Panc1 (cell line): ENCODE measurements around the gene NKAIN2. TPM values are rescaled to one million over a fixed set of nuclear protein-coding genes. Genes with fewer than 3 reads are reported as not detected.
A peak's percentile ranks its signal among the peaks of the same experiment; 100 is the strongest.
"Not testable (repeated sequence)": the region's sequence is repeated elsewhere in the genome, so short reads cannot be mapped to it uniquely, and the experiment has no call there.

Experiments used
- ATAC-seq: fragments of 200-7000 bp; cut with Tn5 transposase; 2 replicates; pipeline ENCODE4 v1.9.1; 2020; ENCODE audit warnings: mild to moderate bottlenecking, moderate library complexity
- BruUV-seq: library from RNA; stranded (reverse); fragments of 400-500 nt; replicated peaks from 2 replicates; lab custom pipeline; 2021; lab: Mats Ljungman, UMichigan
- CTCF ChIA-PET: fragments of 300-600 bp; sonication (Branson Sonifier 250); formaldehyde crosslinking; loops from one replicate; lab custom pipeline; 2022; ENCODE audit warnings: antibody characterized with exemption; lab: Charles Lee
- POLR2A ChIA-PET: fragments of 300-600 bp; sonication (Branson Sonifier 250); formaldehyde crosslinking; loops from one replicate; lab custom pipeline; 2022; ENCODE audit warnings: antibody characterized with exemption; lab: Charles Lee
- DNase-seq: peaks from one replicate; pipeline ENCODE4 v3.0.0-alpha.2; 2010; ENCODE audit warnings: low read depth, low spot score
- H3K27ac ChIP-seq: 2 replicates; pipeline ENCODE4 v1.5.1; 2011; ENCODE audit warnings: mild to moderate bottlenecking, low read length, inconsistent platforms
- H3K27me3 ChIP-seq: fragments of 200-500 bp; sonication (Bioruptor generic); 2 replicates; pipeline ENCODE4 v1.6.0; 2014; ENCODE audit warnings: low read length, inconsistent platforms; ENCODE audit not compliant: control insufficient read depth, insufficient read depth
- H3K36me3 ChIP-seq: fragments of 200-500 bp; sonication (Bioruptor generic); 2 replicates; pipeline ENCODE4 v1.5.1; 2014; ENCODE audit warnings: inconsistent platforms, mild to moderate bottlenecking, low read length, moderate library complexity; ENCODE audit not compliant: control insufficient read depth, insufficient read depth
- H3K4me1 ChIP-seq: 2 replicates; pipeline ENCODE4 v1.5.1; 2011; ENCODE audit warnings: inconsistent platforms, mild to moderate bottlenecking, low read length, moderate library complexity; ENCODE audit not compliant: control insufficient read depth, insufficient read depth
- H3K4me3 ChIP-seq, 2 experiments: 2 replicates each; pipeline ENCODE4 v1.5.1; 2011 to 2012; ENCODE audit warnings: low read depth in 2 of 2, low read length in 2 of 2, mild to moderate bottlenecking in 2 of 2, inconsistent platforms in 1 of 2, moderate library complexity in 1 of 2
- H3K9me3 ChIP-seq: fragments of 200-500 bp; sonication (Bioruptor generic); 2 replicates; pipeline ENCODE4 v1.5.1; 2014; ENCODE audit warnings: low read depth, mild to moderate bottlenecking, inconsistent platforms, low read length, moderate library complexity; ENCODE audit not compliant: control insufficient read depth, insufficient read depth
- POLR2AphosphoS5 ChIP-seq: IDR thresholded peaks from 2 replicates; pipeline ENCODE4 v1.6.1; 2012; ENCODE audit warnings: mild to moderate bottlenecking, low read depth, low read length, moderate library complexity
- SIN3A ChIP-seq: IDR thresholded peaks from 2 replicates; pipeline ENCODE4 v1.6.1; 2012; ENCODE audit warnings: low read depth, mild to moderate bottlenecking, low read length, moderate library complexity, borderline replicate concordance; ENCODE audit not compliant: insufficient read depth
- TCF7L2 ChIP-seq: IDR thresholded peaks from 2 replicates; pipeline ENCODE4 v1.6.1; 2011; ENCODE audit warnings: mild to moderate bottlenecking, low read depth, low read length, inconsistent platforms
- in situ Hi-C: cut with HindIII; loops from 2 replicates; pipeline ENCODE4 v1.10.0; 2016; ENCODE audit warnings: low sequenced_read_pairs, low pct_unique_long_range_greater_than_20kb
- intact Hi-C: fragments of 100-400 bp; cut with micrococcal nuclease; formaldehyde crosslinking; loops from one replicate; pipeline ENCODE4 v1.10.0; 2022; ENCODE audit not compliant: unreplicated experiment
- total RNA-seq: library from RNA; stranded (reverse); gene quantifications from one replicate; pipeline ENCODE4 v1.2.1, GENCODE V29; 2021; ENCODE audit not compliant: unreplicated experiment
- TF ChIP-seq, protein P1 (sequence below), 2 experiments: IDR thresholded peaks; 2 replicates each; pipeline ENCODE4 v1.6.1; 2011 to 2012; ENCODE audit warnings: low read depth in 2 of 2, control low read depth in 1 of 2, low read length in 1 of 2, mild to moderate bottlenecking in 1 of 2, moderate library complexity in 1 of 2; ENCODE audit not compliant: insufficient read depth in 1 of 2
- TF ChIP-seq, protein P2 (sequence below): fragments of 450-650 bp; IDR thresholded peaks from 2 replicates; pipeline ENCODE4 v1.5.1; 2017; ENCODE audit warnings: mild to moderate bottlenecking

The NKAIN2 gene
- total RNA-seq, 1 experiment from 2014 or later: 2.6 TPM

DNA sequence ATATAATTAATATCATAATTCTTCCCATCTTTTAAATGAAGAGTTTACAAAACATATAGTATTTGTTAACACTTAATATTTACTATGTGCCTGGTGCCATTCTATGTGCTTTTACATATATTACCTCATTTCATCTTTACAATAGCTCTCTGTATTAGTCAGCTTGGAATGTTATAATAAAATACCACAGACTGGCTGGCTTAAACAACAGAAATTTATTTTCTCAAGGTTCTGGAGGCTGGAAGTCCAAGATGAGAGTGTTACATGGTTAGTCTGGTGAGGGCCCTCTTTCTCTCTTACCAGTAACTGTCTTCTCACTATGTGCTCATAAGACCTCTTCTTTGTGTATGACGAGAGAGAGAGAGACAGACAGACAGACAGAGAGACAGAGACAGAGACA, 110.2 kb downstream of the NKAIN2 start:
- TF ChIP-seq, protein P1, sequence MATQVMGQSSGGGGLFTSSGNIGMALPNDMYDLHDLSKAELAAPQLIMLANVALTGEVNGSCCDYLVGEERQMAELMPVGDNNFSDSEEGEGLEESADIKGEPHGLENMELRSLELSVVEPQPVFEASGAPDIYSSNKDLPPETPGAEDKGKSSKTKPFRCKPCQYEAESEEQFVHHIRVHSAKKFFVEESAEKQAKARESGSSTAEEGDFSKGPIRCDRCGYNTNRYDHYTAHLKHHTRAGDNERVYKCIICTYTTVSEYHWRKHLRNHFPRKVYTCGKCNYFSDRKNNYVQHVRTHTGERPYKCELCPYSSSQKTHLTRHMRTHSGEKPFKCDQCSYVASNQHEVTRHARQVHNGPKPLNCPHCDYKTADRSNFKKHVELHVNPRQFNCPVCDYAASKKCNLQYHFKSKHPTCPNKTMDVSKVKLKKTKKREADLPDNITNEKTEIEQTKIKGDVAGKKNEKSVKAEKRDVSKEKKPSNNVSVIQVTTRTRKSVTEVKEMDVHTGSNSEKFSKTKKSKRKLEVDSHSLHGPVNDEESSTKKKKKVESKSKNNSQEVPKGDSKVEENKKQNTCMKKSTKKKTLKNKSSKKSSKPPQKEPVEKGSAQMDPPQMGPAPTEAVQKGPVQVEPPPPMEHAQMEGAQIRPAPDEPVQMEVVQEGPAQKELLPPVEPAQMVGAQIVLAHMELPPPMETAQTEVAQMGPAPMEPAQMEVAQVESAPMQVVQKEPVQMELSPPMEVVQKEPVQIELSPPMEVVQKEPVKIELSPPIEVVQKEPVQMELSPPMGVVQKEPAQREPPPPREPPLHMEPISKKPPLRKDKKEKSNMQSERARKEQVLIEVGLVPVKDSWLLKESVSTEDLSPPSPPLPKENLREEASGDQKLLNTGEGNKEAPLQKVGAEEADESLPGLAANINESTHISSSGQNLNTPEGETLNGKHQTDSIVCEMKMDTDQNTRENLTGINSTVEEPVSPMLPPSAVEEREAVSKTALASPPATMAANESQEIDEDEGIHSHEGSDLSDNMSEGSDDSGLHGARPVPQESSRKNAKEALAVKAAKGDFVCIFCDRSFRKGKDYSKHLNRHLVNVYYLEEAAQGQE (IDR thresholded peaks at IDR 0.05; ENCODE audit: insufficient read depth in 1 of 2, low read depth in 2 of 2, low read length in 1 of 2): no peak
- Histone ChIP-seq H3K27ac (0 out of 2 replicates have a peak overlapping the region, but pooled peaks have one; percentile 10), H3K9me3 (no peaks in the 10 kb centered on the region), H3K36me3 (no peaks in the 10 kb centered on the region), H3K27me3 (no peaks in the 10 kb centered on the region), H3K4me3 (no peak overlapping the region), H3K4me1 (no peaks in the 10 kb centered on the region)
- no peak; the same call in 1 of the 2 replicates for ATAC-seq
- intact Hi-C loops (no loop called here), in situ Hi-C loops (no loop called here)
- ChIA-PET POLR2A (no interaction called here), CTCF (interaction anchor here (0.5 kb wide), 1 partner anchor 75 kb away, joined by 11 read pairs; no protein-coding TSS in a partner anchor)
- no peak for DNase-seq
- BruUV-seq: no TSS peak

DNA sequence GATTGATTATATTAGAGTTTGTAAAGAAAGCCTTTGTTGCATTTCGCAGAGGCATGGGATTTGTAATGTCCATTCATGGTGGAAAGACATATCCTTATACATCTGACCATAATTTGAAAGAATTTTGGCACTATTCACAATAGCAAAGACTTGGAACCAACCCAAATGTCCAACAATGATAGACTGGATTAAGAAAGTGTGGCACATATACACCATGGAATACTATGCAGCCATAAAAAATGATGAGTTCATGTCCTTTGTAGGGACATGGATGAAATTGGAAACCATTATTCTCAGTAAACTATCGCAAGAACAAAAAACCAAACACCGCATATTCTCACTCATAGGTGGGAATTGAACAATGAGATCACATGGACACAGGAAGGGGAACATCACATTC, 119.7 kb downstream of the NKAIN2 start:
- H3K4me1 ChIP-seq, in situ Hi-C loops, intact Hi-C loops, H3K36me3 ChIP-seq, H3K9me3 ChIP-seq, H3K4me3 ChIP-seq, BruUV-seq, H3K27me3 ChIP-seq, H3K27ac ChIP-seq, DNase-seq, CTCF ChIA-PET, ATAC-seq: not testable (repeated sequence)
- POLR2A ChIA-PET: interaction anchor here (0.7 kb wide), 1 partner anchor 383 kb away, joined by 5 read pairs; no protein-coding TSS in a partner anchor

DNA sequence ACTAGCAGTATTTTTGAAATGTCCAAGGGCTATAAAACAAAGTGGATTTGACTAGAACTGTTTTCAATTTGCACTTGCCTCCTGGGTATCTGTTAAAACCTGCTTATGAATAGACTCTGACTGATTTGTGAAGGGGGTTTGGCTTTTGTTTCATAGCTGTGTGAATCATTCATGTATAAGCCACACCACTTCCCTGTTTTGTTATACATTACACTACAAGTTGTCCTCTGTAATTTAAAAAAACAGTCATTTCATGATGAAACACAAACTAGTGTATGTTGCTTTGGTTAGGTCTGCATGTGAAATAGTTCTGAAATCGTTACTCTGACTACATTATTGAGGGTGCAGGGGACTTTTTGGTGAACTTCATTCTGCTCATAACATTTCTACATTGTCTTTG, 121.7 kb downstream of the NKAIN2 start:
- Histone ChIP-seq H3K9me3 (no peaks in the 10 kb centered on the region), H3K27me3 (no peaks in the 10 kb centered on the region), H3K36me3 (no peaks in the 10 kb centered on the region), H3K4me3 (no peak overlapping the region), H3K4me1 (no peaks in the 10 kb centered on the region), H3K27ac (no peak overlapping the region)
- ChIA-PET CTCF (no interaction called here), POLR2A (no interaction called here)
- TF ChIP-seq, protein P1 (IDR thresholded peaks at IDR 0.05; ENCODE audit: insufficient read depth in 1 of 2, low read depth in 2 of 2, low read length in 1 of 2): no peak
- no peak for TF ChIP-seq SIN3A
- TF ChIP-seq, protein P2, sequence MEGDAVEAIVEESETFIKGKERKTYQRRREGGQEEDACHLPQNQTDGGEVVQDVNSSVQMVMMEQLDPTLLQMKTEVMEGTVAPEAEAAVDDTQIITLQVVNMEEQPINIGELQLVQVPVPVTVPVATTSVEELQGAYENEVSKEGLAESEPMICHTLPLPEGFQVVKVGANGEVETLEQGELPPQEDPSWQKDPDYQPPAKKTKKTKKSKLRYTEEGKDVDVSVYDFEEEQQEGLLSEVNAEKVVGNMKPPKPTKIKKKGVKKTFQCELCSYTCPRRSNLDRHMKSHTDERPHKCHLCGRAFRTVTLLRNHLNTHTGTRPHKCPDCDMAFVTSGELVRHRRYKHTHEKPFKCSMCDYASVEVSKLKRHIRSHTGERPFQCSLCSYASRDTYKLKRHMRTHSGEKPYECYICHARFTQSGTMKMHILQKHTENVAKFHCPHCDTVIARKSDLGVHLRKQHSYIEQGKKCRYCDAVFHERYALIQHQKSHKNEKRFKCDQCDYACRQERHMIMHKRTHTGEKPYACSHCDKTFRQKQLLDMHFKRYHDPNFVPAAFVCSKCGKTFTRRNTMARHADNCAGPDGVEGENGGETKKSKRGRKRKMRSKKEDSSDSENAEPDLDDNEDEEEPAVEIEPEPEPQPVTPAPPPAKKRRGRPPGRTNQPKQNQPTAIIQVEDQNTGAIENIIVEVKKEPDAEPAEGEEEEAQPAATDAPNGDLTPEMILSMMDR: no peak
- TF ChIP-seq TCF7L2: no peak
- TF ChIP-seq POLR2AphosphoS5: no peak
- ATAC-seq (no peak), DNase-seq (no peak)
- intact Hi-C loops: no loop called here
- in situ Hi-C loops: no loop called here
- BruUV-seq: no TSS peak
